Measurements from ENCODE around the gene PARVG. TPM values are rescaled to one million over a fixed set of nuclear protein-coding genes. Genes with fewer than 3 reads are reported as not detected.

The PARVG gene
- polyA plus RNA-seq, 2 of the 4 experiments (the other 2 are of a cell fraction) = not detected

DNA sequence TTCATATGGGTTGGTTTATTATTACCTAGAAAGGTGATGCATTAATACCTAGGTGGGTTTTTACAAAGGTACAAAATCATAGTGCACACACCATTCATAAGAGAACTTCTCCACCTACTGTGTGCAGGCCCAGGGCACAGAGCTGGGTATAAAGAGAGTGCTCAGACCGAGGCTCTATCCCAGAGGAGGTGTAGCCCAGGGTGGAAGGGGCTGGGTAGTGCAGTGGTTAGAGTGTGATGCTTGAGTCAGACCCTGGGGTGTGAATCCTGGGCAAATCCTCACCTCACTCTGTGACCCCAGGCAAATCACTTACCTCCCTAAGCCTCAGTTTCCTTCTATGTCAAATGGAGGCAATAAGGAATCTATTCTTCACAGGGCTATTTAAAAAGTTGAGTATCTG, 32.2 kb downstream of the PARVG start:
- no peak for TF ChIP-seq ZSCAN20 (CRISPR knock-in tag; IDR thresholded peaks at IDR 0.05)
- no peak for TF ChIP-seq RCOR1 (IDR thresholded peaks at IDR 0.05; ENCODE audit: low read depth, low read length)
- no peak for TF ChIP-seq SREBF2 (IDR thresholded peaks at IDR 0.05)
- no peak for TF ChIP-seq EP300 (IDR thresholded peaks at IDR 0.05)
- no peak for TF ChIP-seq MYC (IDR thresholded peaks at IDR 0.05; ENCODE audit: borderline replicate concordance, low read length)
- TF ChIP-seq JUNB (IDR thresholded peaks at IDR 0.05) = no peak
- TF ChIP-seq PHF8 (IDR thresholded peaks at IDR 0.05; ENCODE audit: borderline replicate concordance, low read depth) = no peak
- TF ChIP-seq ZFP36 (IDR thresholded peaks at IDR 0.05; ENCODE audit: borderline replicate concordance, partially characterized antibody) = no peak
- TF ChIP-seq, protein P1, sequence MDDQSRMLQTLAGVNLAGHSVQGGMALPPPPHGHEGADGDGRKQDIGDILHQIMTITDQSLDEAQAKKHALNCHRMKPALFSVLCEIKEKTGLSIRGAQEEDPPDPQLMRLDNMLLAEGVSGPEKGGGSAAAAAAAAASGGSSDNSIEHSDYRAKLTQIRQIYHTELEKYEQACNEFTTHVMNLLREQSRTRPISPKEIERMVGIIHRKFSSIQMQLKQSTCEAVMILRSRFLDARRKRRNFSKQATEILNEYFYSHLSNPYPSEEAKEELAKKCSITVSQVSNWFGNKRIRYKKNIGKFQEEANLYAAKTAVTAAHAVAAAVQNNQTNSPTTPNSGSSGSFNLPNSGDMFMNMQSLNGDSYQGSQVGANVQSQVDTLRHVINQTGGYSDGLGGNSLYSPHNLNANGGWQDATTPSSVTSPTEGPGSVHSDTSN (IDR thresholded peaks at IDR 0.05) = no peak
- TF ChIP-seq HOXB13 (CRISPR knock-in tag; IDR thresholded peaks at IDR 0.05; ENCODE audit: low read depth) = no peak
- TF ChIP-seq NR3C1 (IDR thresholded peaks at IDR 0.05) = no peak
- TF ChIP-seq TP53 (CRISPR knock-in tag; IDR thresholded peaks at IDR 0.05) = no peak
- TF ChIP-seq SMC3 (IDR thresholded peaks at IDR 0.05) = no peak
- TF ChIP-seq, protein P2, sequence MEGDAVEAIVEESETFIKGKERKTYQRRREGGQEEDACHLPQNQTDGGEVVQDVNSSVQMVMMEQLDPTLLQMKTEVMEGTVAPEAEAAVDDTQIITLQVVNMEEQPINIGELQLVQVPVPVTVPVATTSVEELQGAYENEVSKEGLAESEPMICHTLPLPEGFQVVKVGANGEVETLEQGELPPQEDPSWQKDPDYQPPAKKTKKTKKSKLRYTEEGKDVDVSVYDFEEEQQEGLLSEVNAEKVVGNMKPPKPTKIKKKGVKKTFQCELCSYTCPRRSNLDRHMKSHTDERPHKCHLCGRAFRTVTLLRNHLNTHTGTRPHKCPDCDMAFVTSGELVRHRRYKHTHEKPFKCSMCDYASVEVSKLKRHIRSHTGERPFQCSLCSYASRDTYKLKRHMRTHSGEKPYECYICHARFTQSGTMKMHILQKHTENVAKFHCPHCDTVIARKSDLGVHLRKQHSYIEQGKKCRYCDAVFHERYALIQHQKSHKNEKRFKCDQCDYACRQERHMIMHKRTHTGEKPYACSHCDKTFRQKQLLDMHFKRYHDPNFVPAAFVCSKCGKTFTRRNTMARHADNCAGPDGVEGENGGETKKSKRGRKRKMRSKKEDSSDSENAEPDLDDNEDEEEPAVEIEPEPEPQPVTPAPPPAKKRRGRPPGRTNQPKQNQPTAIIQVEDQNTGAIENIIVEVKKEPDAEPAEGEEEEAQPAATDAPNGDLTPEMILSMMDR (IDR thresholded peaks at IDR 0.05) = no peak
- TF ChIP-seq, protein P3, sequence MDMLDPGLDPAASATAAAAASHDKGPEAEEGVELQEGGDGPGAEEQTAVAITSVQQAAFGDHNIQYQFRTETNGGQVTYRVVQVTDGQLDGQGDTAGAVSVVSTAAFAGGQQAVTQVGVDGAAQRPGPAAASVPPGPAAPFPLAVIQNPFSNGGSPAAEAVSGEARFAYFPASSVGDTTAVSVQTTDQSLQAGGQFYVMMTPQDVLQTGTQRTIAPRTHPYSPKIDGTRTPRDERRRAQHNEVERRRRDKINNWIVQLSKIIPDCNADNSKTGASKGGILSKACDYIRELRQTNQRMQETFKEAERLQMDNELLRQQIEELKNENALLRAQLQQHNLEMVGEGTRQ (IDR thresholded peaks at IDR 0.05) = no peak
- no peak for TF ChIP-seq CBX8 (IDR thresholded peaks at IDR 0.05)
- TF ChIP-seq POLR2A (IDR thresholded peaks at IDR 0.05; ENCODE audit: low read length) = no peak
- TF ChIP-seq, protein P4, sequence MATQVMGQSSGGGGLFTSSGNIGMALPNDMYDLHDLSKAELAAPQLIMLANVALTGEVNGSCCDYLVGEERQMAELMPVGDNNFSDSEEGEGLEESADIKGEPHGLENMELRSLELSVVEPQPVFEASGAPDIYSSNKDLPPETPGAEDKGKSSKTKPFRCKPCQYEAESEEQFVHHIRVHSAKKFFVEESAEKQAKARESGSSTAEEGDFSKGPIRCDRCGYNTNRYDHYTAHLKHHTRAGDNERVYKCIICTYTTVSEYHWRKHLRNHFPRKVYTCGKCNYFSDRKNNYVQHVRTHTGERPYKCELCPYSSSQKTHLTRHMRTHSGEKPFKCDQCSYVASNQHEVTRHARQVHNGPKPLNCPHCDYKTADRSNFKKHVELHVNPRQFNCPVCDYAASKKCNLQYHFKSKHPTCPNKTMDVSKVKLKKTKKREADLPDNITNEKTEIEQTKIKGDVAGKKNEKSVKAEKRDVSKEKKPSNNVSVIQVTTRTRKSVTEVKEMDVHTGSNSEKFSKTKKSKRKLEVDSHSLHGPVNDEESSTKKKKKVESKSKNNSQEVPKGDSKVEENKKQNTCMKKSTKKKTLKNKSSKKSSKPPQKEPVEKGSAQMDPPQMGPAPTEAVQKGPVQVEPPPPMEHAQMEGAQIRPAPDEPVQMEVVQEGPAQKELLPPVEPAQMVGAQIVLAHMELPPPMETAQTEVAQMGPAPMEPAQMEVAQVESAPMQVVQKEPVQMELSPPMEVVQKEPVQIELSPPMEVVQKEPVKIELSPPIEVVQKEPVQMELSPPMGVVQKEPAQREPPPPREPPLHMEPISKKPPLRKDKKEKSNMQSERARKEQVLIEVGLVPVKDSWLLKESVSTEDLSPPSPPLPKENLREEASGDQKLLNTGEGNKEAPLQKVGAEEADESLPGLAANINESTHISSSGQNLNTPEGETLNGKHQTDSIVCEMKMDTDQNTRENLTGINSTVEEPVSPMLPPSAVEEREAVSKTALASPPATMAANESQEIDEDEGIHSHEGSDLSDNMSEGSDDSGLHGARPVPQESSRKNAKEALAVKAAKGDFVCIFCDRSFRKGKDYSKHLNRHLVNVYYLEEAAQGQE (IDR thresholded peaks at IDR 0.05) = no peak
- TF ChIP-seq NFE2L2 (conservative IDR thresholded peaks at IDR 0.05; ENCODE audit: low read length) = no peak
- TF ChIP-seq GATA3 (IDR thresholded peaks at IDR 0.05; ENCODE audit: borderline replicate concordance) = no peak
- Histone ChIP-seq H3K4me1 (no peaks in the 10 kb centered on the region), H3K27ac (no peak overlapping the region), H3K9me3 (peaks cover 3% of the 10 kb centered on the region; the same call in 1 of the 3 replicates), H3K4me3 (no peak overlapping the region), H3K4me2 (no peak overlapping the region)
- WGBS (ENCODE audit: missing lambda C conversion rate) = 14% methylated on average over 1 of the region's 1 CpG
- ChIA-PET POLR2A (no interaction called here), CTCF (interaction anchor here (0.6 kb wide), 1 partner anchor 21 kb away, joined by 4 read pairs; no protein-coding TSS in a partner anchor)
- FAIRE-seq = no peak
- no peak for DNase-seq (ENCODE audit: low read depth in 1 of 2, low spot score in 1 of 2)
- no peak for ATAC-seq

DNA sequence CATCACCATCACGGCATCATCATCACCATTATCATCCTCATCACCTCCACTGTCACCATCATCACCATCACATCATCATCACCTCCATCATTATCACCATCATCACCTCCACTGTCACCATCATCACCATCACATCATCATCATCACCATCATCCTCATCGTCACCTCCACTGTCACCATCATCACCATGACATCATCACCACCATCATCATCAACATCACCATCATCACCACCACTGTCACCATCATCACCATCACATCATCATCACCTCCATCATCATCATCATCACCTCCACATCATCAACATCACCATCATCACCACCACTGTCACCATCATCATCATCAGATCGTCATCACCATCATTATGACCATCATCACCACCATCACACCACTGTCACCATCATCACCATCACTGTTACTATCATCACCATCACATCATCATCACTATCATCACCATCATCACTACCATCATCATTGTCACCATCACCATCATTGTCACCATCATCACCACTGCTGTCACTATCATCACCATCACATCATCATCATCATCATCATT, 32.8 kb downstream of the PARVG start:
- TF ChIP-seq KDM5A (IDR thresholded peaks at IDR 0.05) = no peak
- TF ChIP-seq ZFP36 (IDR thresholded peaks at IDR 0.05; ENCODE audit: borderline replicate concordance, partially characterized antibody) = no peak

More for the DNA sequence above, 32.8 kb downstream of the PARVG start:
- Histone ChIP-seq H3K4me3 (no peak overlapping the region), H3K9me3 (peaks cover 3% of the 10 kb centered on the region; the same call in 1 of the 3 replicates), H3K27ac (no peak overlapping the region), H3K4me1 (no peaks in the 10 kb centered on the region), H3K4me2 (no peak overlapping the region)
- CTCF ChIA-PET = no interaction called here
- DNase-seq (ENCODE audit: low read depth in 1 of 2, low spot score in 1 of 2) (no peak), ATAC-seq (no peak), FAIRE-seq (no peak)
- POLR2A ChIA-PET = no interaction called here
- WGBS (ENCODE audit: missing lambda C conversion rate) = 19% methylated on average over 3 of the region's 3 CpGs

Measured in A549 (cell line).